Prostate gland (tissue), 2 donors: Measurements from ENCODE around the gene SLC38A1. TPM values are rescaled to one million over a fixed set of nuclear protein-coding genes. Genes with fewer than 3 reads are reported as not detected.

ENCODE experiments used
- DNase-seq: peaks from one replicate; pipeline ENCODE4 v3.0.0-alpha.2; 2019; ENCODE audit warnings: low spot score
- H3K27ac ChIP-seq, 2 donors: fragments of 200-600 bp; sonication (generic); 2 replicates each; pipeline ENCODE4 v1.5.1; 2017 to 2019
- H3K27me3 ChIP-seq: fragments of 200-600 bp; sonication (generic); replicated peaks from 2 replicates; pipeline ENCODE4 v1.5.1; 2019; ENCODE audit not compliant: insufficient read depth
- H3K36me3 ChIP-seq, 2 donors: fragments of 200-600 bp; sonication (generic); 1 replicate in 1 of 2; 2 replicates in 1 of 2; pipeline versions ENCODE4 v1.5.1 to v1.8.1; 2017 to 2019
- H3K4me1 ChIP-seq: fragments of 200-600 bp; sonication (generic); replicated peaks from 2 replicates; pipeline ENCODE4 v1.5.1; 2019
- H3K4me3 ChIP-seq, 2 donors: fragments of 200-600 bp; sonication (generic); 2 replicates each; pipeline ENCODE4 v1.5.1; 2017 to 2019
- H3K9me3 ChIP-seq: fragments of 200-600 bp; sonication (generic); 2 replicates; pipeline ENCODE4 v1.5.1; 2017
- POLR2A ChIP-seq: fragments of 450-650 bp; IDR thresholded peaks from one replicate; pipeline ENCODE4 v1.6.1; 2016; ENCODE audit warnings: antibody characterized with exemption, mild to moderate bottlenecking
- POLR2AphosphoS5 ChIP-seq: sonication (generic); formaldehyde crosslinking; IDR thresholded peaks from one replicate; pipeline ENCODE4 v1.6.1; 2017; ENCODE audit warnings: antibody characterized with exemption
- WGBS: methylation state at CpG from one replicate; pipeline ENCODE4 v1.1.5; 2018; 5-methylcytosine and 5-hydroxymethylcytosine counted together
- intact Hi-C: fragments of 100-400 bp; cut with DNase I; formaldehyde crosslinking; loops from one replicate; pipeline ENCODE4 v1.14.2; 2022
- total RNA-seq, 2 donors: library from RNA; depleted of rRNA; stranded (reverse); fragments of >200 nt; gene quantifications; one replicate each; pipeline ENCODE4 v1.1.0, GENCODE V29; 2016
- TF ChIP-seq, protein P1 (sequence below), 4 experiments: fragments of 200-600 bp in 2 of 4; fragments of 450-650 bp in 2 of 4; sonication (generic) in 2 of 4; IDR thresholded peaks; 1 replicate in 3 of 4; 2 replicates in 1 of 4; pipeline ENCODE4 v1.5.1; 2016 to 2019; ENCODE audit warnings: antibody characterized with exemption in 4 of 4, mild to moderate bottlenecking in 2 of 4, moderate library complexity in 2 of 4

The SLC38A1 gene
- 10 to 100 TPM; 24.1 to 45.1 TPM for total RNA-seq

GRCh38 chr12:46268583-46269428 is at the start of gene SLC38A1:
Gene SLC38A1, minus strand, starts transcription at chr12:46269043. Its CDS starts 29,243 bp downstream, at chr12:46239800.
- peak; percentile 88 for DNase-seq
- intact Hi-C loops, result loop anchor here (2.0 to 10.0 kb wide), 5 partner anchors 47 to 396 kb away; no protein-coding TSS in a partner anchor
- TF ChIP-seq POLR2AphosphoS5, result peak; percentile 88
- peak; percentile 82 for TF ChIP-seq POLR2A
- TF ChIP-seq, protein P1, sequence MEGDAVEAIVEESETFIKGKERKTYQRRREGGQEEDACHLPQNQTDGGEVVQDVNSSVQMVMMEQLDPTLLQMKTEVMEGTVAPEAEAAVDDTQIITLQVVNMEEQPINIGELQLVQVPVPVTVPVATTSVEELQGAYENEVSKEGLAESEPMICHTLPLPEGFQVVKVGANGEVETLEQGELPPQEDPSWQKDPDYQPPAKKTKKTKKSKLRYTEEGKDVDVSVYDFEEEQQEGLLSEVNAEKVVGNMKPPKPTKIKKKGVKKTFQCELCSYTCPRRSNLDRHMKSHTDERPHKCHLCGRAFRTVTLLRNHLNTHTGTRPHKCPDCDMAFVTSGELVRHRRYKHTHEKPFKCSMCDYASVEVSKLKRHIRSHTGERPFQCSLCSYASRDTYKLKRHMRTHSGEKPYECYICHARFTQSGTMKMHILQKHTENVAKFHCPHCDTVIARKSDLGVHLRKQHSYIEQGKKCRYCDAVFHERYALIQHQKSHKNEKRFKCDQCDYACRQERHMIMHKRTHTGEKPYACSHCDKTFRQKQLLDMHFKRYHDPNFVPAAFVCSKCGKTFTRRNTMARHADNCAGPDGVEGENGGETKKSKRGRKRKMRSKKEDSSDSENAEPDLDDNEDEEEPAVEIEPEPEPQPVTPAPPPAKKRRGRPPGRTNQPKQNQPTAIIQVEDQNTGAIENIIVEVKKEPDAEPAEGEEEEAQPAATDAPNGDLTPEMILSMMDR (IDR thresholded peaks at IDR 0.05), result no peak

GRCh38 chr12:46318037-46318436 is 49.2 kb upstream of the SLC38A1 start:
- no peak for DNase-seq
- Histone ChIP-seq H3K9me3 (no peaks in the 10 kb centered on the region), H3K4me1 (no peaks in the 10 kb centered on the region), H3K4me3 (no peak overlapping the region), H3K36me3 (no peaks in the 10 kb centered on the region), H3K27ac (no peak overlapping the region), H3K27me3 (no peaks in the 10 kb centered on the region)
- 53% methylated on average over 5 of the region's 5 CpGs for WGBS
- TF ChIP-seq POLR2AphosphoS5 (no peak), POLR2A (no peak)
- TF ChIP-seq, protein P1 (IDR thresholded peaks at IDR 0.05), result no peak
- intact Hi-C loops, result no loop called here

More at GRCh38 chr12:46268583-46269428, at the start of gene SLC38A1:
- no peaks in the 10 kb centered on the region for H3K27me3 ChIP-seq
- peak within 1 kb of the TSS; percentile 50 to 59 for H3K4me3 ChIP-seq
- no peaks in the 10 kb centered on the region for H3K9me3 ChIP-seq
- 0% methylated on average over 57 of the region's 73 CpGs for WGBS
- H3K36me3 ChIP-seq, result no peaks in the 10 kb centered on the region
- no peaks in the 10 kb centered on the region for H3K4me1 ChIP-seq
- peak within 1 kb of the TSS; percentile 81 to 83 for H3K27ac ChIP-seq

DNA sequence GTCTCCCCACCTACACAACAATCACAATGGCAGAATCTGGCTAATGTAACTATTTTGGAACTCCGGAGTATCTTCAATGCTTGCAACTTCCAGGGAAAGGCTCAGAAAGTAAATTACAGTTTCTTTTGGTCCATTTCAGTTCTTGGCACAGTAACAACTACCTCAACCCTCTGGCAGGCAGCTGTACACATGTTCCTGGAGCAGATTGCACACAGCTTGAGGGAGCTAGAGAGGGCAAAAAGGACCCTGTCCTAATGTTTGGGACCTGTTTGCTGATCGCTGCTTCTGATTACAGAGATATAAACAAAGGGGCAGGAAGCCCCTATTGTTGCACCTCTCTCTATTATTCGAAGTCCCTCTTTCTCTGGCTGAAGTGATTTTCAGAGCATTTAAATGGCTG is 35.2 kb upstream of the SLC38A1 start:
- no peak for DNase-seq
- no peaks in the 10 kb centered on the region for H3K36me3 ChIP-seq
- no peaks in the 10 kb centered on the region for H3K9me3 ChIP-seq
- 24% methylated on average over 3 of the region's 3 CpGs for WGBS
- intact Hi-C loops, result no loop called here
- TF ChIP-seq, protein P1 (IDR thresholded peaks at IDR 0.05), result no peak
- TF ChIP-seq POLR2AphosphoS5 (no peak), POLR2A (no peak)
- no peaks in the 10 kb centered on the region for H3K27me3 ChIP-seq
- no peak overlapping the region for H3K27ac ChIP-seq
- no peaks in the 10 kb centered on the region for H3K4me1 ChIP-seq
- no peak overlapping the region for H3K4me3 ChIP-seq

- H3K9me3 ChIP-seq, result no peaks in the 10 kb centered on the region
- 86% methylated on average over 5 of the region's 5 CpGs for WGBS
- no peaks in the 10 kb centered on the region for H3K4me1 ChIP-seq
- H3K27ac ChIP-seq, result no peak overlapping the region
- TF ChIP-seq, protein P1 (IDR thresholded peaks at IDR 0.05), result peak; percentile 37 to 74 (median 52)
- TF ChIP-seq POLR2AphosphoS5 (peak; percentile 40), POLR2A (no peak)
- peak; percentile 34 for DNase-seq
- no peaks in the 10 kb centered on the region for H3K27me3 ChIP-seq
- no peak overlapping the region for H3K4me3 ChIP-seq
- intact Hi-C loops, result no loop called here
- no peaks in the 10 kb centered on the region for H3K36me3 ChIP-seq
These were observed 34.3 kb upstream of the SLC38A1 start for GRCh38 chr12:46303039-46303666.
